GM20431 (cell line): ENCODE data around the gene CCDC6.
"Not testable (repeated sequence)": the region's sequence is repeated elsewhere in the genome, so short reads cannot be mapped to it uniquely, and the experiment has no call there.

Source experiments
- in situ Hi-C: fragments of 300-500 bp; cut with MseI, MboI; formaldehyde crosslinking; loops from one replicate; pipeline ENCODE4 v1.15.0; 2020; ENCODE audit warnings: low sequenced_read_pairs; ENCODE audit not compliant: unreplicated experiment

Gene CCDC6

GRCh38 chr10:59820471-59820870, 85.9 kb downstream of the CCDC6 start:
- in situ Hi-C loops: no loop called here

- in situ Hi-C loops: no loop called here
Measured at GRCh38 chr10:59819683-59820082, 86.7 kb downstream of the CCDC6 start.

- in situ Hi-C loops: no loop called here
Measured at GRCh38 chr10:59819265-59819664, 87.1 kb downstream of the CCDC6 start.

DNA sequence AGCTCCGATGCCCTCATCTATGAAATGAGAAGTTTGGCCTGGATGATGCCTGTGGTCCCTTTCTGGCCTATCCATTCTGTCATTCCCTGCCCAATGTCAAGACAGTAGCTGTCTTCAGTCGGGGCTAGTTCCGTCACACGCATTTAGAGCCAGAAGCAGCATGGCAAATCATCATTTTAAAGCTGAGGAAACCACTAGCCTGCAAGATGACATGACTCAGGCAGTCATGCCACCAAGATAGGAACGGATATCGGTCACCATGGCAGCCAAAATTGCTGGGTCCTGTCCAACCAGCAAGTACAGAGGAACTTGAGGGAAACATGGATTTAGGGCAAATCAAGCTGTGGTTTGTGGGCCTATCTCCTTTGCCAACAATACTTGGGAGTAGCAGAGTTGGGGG, 88.6 kb downstream of the CCDC6 start:
- in situ Hi-C loops: no loop called here

- in situ Hi-C loops: no loop called here
Measured at GRCh38 chr10:59814878-59815277, 91.5 kb downstream of the CCDC6 start.

DNA sequence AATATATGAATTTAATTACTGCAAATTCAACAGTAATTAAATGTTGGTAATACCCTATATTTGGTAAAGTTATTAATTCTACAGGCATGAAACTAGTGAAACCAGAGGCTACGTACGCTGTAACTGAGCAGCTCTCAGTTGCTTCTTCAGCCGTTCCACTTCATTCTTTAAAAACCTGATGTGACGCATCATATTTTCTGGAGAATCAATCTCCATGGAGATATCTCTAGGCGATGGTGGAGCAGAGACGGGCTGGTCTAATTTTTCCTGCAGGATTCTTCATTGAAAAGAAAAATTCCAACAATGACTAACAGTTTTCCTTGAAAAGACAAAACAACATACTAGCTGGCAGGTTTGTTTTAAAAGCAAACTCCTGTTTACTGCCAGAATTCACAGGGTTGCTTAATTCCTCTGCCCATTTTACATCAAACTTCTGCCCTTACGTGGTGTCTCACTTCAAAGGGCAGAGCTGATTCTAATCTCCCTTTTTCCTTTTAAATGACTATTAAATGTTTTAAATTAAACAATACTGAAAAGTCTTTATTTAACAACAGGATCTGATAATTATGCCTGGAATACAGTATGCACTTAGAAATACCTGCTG, 93.7 kb downstream of the CCDC6 start:
- in situ Hi-C loops: no loop called here

- in situ Hi-C loops: loop anchor here (10.0 kb wide), 1 partner anchor 185 kb away; no protein-coding TSS in a partner anchor
Measured at GRCh38 chr10:59809644-59809974, 96.7 kb downstream of the CCDC6 start.

DNA sequence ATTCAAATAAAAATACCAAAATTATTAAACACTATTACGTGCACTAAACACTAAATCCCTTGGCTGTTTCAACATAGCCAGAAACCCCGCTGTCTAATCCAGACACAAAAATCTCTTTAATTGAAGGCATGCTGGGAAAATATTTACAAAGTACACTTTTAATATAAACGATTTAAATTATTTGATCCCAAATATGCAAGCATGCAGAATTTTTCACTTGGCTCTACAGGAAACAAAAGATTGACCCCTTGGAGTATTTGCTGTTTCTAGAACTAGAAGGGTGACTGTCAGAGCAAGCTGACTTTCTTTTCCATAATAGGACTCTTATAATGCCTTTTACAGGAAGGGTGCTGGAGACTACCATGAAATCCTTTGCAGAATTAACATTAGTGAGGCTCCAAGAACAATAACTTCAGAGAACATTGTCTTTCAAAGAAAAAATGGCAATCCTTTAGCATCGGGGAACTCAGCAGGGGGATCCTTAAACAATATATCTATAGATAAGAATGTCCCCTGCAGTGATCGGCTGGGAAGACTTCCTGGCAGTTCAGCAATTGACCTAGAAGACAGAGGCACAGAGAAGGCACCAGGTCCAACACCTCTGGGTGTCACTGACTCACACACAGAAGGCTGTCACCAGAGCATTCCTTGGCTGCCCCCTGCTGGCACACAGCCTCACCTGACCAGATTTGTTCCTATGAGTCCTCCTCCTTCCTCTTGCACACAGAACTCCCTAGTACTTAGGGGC, 97.3 kb downstream of the CCDC6 start:
- in situ Hi-C loops: loop anchor here (10.0 kb wide), 1 partner anchor 184 kb away; no protein-coding TSS in a partner anchor

DNA sequence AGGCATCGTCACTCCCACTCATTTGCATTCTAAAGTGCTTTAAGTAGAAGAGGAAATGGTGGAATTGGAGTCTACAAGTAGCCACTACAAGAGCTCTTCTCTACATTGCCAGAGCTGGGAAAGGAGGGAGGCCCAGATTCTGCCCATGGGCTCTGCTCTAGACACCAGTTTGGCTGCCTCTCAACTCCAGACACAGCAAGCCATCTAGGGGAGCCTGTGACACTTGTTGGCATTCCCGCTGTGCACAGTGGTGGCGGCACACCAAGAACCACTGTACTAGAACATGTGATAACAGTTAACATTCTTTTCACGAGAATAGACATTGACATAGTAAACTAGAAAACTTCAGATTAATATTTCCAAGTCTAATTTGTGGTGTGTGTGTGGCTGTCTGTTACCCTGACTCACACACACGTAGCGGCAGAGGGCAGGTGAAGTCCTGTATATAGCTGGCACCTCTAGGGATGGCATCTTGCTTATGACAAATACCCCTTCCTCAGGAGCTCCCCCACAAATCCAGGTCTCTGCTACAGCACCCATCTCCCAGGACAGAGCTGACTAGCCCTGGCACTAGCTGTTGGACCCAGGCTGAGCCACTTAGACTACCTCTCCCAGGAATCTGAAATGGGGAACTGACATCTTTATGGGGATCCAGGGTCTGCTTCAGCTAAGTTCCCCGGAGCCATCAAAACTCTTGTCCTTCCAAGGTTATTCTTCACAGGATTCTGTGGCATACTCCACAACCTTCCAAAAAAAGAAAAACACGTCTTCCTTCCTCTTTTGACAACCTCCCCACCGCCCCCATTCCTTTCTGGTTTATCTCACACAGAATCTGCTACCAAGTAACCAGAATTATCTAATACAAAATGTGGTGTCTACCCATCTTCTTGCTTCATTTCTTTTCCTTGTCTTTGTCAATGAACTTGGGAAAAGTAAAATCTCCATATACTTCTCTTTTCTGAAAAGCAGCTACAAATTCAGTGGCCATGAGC, 98.4 kb downstream of the CCDC6 start:
- in situ Hi-C loops: loop anchor here (10.0 kb wide), 1 partner anchor 183 kb away; no protein-coding TSS in a partner anchor

DNA sequence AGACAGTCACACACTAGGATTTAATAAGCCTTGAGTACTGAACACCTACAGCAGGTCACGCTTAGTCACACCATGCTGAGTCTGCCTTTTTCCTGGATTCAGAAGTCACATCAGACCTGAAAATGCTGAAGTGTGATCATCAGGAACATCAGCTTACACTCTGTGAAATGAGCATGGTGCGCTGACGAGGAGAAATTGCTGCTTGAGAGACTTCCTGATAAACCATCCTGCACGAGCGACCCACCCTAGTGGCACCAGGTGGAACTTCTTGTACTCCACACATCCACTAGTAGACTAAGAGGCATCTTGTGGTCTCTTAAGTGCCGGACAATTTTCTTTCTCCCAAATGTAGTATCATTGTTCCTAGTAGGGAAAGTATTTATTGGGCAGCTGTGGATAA, 101.3 kb downstream of the CCDC6 start:
- in situ Hi-C loops: loop anchor here (10.0 kb wide), 1 partner anchor 180 kb away; no protein-coding TSS in a partner anchor

DNA sequence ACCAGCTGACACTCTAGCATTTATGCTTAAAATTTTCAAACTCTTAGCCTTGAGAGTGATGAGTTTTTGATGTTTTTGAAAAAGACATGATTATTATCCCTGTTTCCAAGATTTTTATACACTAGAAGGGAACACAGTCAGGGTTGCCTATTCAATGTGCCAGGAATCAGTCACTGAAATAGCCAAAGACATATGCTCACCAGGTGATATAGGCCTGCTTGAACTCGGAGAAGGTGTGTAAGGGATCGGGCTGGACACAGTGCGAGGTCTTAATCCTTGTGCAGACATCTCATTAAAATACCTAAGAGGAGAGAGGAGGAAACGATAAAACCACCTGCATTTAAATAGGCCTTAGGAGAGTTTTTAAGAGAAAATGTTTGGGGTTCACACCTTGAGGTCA, 102.1 kb downstream of the CCDC6 start:
- in situ Hi-C loops: loop anchor here (10.0 kb wide), 1 partner anchor 179 kb away; no protein-coding TSS in a partner anchor

DNA sequence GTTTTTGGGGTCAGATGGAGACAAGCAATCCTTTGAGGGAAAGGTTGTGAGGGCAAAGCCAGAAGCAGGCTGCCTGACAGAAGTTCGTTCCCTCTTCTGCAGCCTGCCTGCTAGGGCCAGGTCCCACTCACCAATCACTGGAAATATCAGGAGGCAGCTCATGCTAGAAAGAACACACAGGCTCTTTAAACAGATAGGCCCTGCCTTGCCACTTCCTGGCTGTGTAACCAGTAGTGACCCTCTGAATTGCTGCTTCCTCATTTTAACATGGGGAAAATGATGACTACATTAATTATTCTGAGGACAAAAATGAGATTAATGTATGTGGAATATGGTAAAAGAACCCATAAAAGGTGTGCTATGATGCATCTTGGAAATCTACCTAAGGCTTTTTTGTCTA, 102.6 kb downstream of the CCDC6 start:
- in situ Hi-C loops: loop anchor here (10.0 kb wide), 1 partner anchor 179 kb away; no protein-coding TSS in a partner anchor

DNA sequence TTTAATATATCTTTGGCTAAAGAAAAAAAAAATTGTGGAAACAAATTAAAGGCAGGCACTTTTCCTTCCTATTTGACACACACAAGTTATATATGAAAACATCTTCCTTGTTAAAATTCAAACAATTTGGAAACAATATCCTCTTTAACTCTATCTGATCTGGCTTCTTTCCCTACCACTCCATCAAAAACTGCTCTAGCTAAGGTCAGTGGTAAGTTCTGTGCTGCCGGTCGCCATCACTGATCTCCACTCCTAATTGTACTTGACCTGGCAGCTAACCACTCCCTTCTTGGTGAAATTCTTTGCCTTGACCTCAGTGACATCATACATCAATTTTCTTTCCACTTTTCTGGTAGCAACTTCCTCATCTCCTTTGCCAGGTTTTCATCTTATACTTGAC, 105.2 kb downstream of the CCDC6 start:
- in situ Hi-C loops: loop anchor here (10.0 kb wide), 1 partner anchor 176 kb away; no protein-coding TSS in a partner anchor

DNA sequence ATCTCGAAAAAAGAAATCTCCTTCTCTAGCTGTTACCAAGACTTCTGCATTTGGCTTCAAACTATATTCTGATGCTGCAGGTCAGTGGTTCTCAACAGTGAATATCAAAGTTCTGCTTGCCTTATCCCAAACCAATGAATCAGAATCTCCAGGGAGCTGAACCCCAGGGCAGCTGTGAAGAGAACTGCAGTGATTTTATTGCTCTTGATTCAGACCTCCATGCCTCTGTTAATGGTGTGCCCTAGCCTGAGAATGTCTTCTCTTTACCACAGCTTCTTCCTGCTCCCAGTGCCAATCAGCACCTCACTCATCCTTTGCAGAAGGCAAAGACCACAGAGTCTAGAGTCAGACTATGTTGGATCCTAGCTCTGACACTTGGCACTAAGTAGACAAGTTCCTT, 106.9 kb downstream of the CCDC6 start:
- in situ Hi-C loops: no loop called here

GRCh38 chr10:59793919-59794318, 112.4 kb downstream of the CCDC6 start:
- in situ Hi-C loops: no loop called here

- in situ Hi-C loops: no loop called here
Measured at GRCh38 chr10:59792812-59793211, 113.5 kb downstream of the CCDC6 start.

DNA sequence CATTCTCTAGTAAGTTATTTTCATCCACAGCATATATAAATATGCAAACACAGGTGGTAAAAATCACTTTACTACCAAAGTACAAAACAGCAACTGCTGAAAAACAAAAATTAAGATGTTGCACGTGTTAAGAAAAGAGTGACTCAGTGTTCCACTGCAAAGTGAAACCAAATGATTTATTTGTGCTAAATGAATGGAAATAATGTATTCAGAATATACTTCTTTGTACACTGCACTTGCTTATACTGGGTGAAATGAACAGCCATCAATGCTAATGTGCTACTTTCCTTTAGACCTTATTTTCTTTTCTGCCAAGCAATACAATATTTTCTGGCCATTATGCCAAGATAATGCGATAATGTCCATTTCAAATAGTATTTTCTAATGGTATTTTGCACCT, 114.8 kb downstream of the CCDC6 start:
- in situ Hi-C loops: no loop called here

DNA sequence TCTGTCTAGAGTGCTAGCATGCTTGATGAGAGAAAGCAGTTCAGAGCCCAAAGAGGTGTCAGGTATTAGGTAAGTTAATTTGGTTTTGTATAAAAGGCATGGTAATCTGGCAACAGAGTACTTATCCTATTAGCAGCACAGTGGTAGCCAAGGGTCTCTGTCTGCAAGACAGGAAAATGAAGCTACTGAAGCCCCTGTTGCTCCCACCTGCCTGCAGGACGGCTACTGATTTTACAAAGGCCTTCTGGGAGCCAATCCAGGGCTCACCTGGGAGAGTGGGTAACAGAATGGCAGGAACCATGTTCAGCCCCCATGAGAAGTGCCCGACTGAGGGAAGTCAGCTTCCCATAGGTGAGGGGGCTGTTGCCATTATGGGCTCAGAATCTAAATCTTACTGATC, 116.3 kb downstream of the CCDC6 start:
- in situ Hi-C loops: not testable (repeated sequence)

GRCh38 chr10:59788914-59789313, 117.4 kb downstream of the CCDC6 start:
- in situ Hi-C loops: not testable (repeated sequence)

- in situ Hi-C loops: not testable (repeated sequence)
Measured at GRCh38 chr10:59787032-59787431, 119.3 kb downstream of the CCDC6 start.
